Right lobe of liver (tissue), 4 donors: ENCODE measurements around the gene PGBD5.

Source experiments
- POLR2A ChIP-seq: fragments of 450-650 bp; IDR thresholded peaks from one replicate; pipeline ENCODE4 v1.6.1; 2017; ENCODE audit warnings: antibody characterized with exemption, mild to moderate bottlenecking
- TF ChIP-seq, protein P1 (sequence below), 4 donors: fragments of 200-600 bp in 3 of 4; fragments of 450-650 bp in 1 of 4; IDR thresholded peaks; one replicate each; pipeline versions ENCODE4 v1.5.1 to v1.8.0; 2016 to 2022; ENCODE audit warnings: antibody characterized with exemption in 4 of 4, mild to moderate bottlenecking in 2 of 4
- donor health status: DM: no; HTN: no; CAD: no.
- donor health status: DM: no; HTN: no; CAD: no.
- donor health status: DM: no; HTN: yes; CAD: no.

DNA sequence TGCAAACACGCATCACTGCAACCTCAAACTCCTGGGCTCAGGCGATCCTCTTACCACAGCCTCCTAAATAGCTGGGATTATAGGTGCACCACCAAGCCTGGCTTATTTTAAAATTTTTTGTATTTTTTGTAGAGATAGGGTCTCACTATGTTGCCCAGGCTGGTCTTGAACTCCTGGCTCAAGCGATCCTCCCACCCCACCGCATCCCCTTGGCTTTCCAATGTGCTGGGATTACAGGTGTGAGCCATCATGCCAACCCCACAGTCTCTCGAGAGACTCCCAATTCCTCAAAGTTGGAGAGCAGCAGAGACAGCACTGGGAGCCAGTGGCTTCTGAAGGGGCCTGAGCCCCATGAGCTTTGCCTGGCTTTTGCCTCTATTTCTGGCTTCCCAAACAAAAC, 42.7 kb downstream of the PGBD5 start:
- TF ChIP-seq, protein P1, sequence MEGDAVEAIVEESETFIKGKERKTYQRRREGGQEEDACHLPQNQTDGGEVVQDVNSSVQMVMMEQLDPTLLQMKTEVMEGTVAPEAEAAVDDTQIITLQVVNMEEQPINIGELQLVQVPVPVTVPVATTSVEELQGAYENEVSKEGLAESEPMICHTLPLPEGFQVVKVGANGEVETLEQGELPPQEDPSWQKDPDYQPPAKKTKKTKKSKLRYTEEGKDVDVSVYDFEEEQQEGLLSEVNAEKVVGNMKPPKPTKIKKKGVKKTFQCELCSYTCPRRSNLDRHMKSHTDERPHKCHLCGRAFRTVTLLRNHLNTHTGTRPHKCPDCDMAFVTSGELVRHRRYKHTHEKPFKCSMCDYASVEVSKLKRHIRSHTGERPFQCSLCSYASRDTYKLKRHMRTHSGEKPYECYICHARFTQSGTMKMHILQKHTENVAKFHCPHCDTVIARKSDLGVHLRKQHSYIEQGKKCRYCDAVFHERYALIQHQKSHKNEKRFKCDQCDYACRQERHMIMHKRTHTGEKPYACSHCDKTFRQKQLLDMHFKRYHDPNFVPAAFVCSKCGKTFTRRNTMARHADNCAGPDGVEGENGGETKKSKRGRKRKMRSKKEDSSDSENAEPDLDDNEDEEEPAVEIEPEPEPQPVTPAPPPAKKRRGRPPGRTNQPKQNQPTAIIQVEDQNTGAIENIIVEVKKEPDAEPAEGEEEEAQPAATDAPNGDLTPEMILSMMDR (IDR thresholded peaks at IDR 0.05), result no peak
- TF ChIP-seq POLR2A, result no peak
